H1 (cell line): Measurements from ENCODE around the gene SOCS4. TPM values are rescaled to one million over a fixed set of nuclear protein-coding genes. Genes with fewer than 3 reads are reported as not detected.
A peak's percentile ranks its signal among the peaks of the same experiment; 100 is the strongest.

ENCODE experiments used
- CTCF ChIA-PET: fragments of 300-600 bp; sonication (Branson Sonifier 250); formaldehyde crosslinking; loops from one replicate; lab custom pipeline; 2021; ENCODE audit not compliant: partially characterized antibody; lab: Charles Lee
- POLR2A ChIA-PET: fragments of 300-600 bp; sonication (Branson Sonifier 250); formaldehyde crosslinking; loops from one replicate; lab custom pipeline; 2021; ENCODE audit warnings: inconsistent platforms; ENCODE audit not compliant: partially characterized antibody; lab: Charles Lee
- DNase-seq, 2 experiments: peaks; one replicate each; pipeline versions ENCODE4 v3.0.0 to v3.0.0-alpha.2; 2010 to 2022; ENCODE audit warnings: low spot score in 2 of 2, low read depth in 1 of 2, mixed read lengths in 1 of 2
- FAIRE-seq: peaks from 2 replicates; lab custom pipeline; 2011; peaks lifted over from hg19 to GRCh38; lab: Jason Lieb, UNC
- H2AFZ ChIP-seq: 2 replicates; pipeline ENCODE4 v1.8.1; 2012; ENCODE audit warnings: low read length, inconsistent platforms
- H2AK5ac ChIP-seq: 2 replicates; pipeline ENCODE4 v1.6.1; 2013; ENCODE audit warnings: low read depth, low read length
- H2BK120ac ChIP-seq: replicated peaks from 2 replicates; pipeline ENCODE3; 2013; ENCODE audit warnings: low read depth, low read length, inconsistent platforms
- H2BK12ac ChIP-seq: 2 replicates; pipeline ENCODE4 v1.6.1; 2013; ENCODE audit warnings: low read depth, low read length
- H2BK15ac ChIP-seq: 2 replicates; pipeline ENCODE4 v1.6.1; 2013; ENCODE audit warnings: low read length
- H2BK20ac ChIP-seq: 2 replicates; pipeline ENCODE4 v1.6.1; 2013; ENCODE audit warnings: low read length
- H2BK5ac ChIP-seq: 2 replicates; pipeline ENCODE4 v1.6.1; 2013; ENCODE audit warnings: low read depth, low read length
- H3K14ac ChIP-seq: 2 replicates; pipeline ENCODE4 v1.6.1; 2013; ENCODE audit warnings: inconsistent platforms; ENCODE audit not compliant: insufficient read length
- H3K18ac ChIP-seq: 2 replicates; pipeline ENCODE4 v1.6.1; 2013; ENCODE audit warnings: low read length; ENCODE audit errors: extremely low read depth
- H3K23ac ChIP-seq: 2 replicates; pipeline ENCODE4 v1.6.1; 2013; ENCODE audit warnings: inconsistent platforms; ENCODE audit not compliant: insufficient read length
- H3K23me2 ChIP-seq: 2 replicates; pipeline ENCODE4 v1.6.1; 2013; ENCODE audit warnings: low read depth, low read length
- H3K27ac ChIP-seq: 2 replicates; pipeline ENCODE4 v1.6.1; 2011; ENCODE audit warnings: low read depth, low read length, inconsistent platforms
- H3K27me3 ChIP-seq, 4 experiments: replicated peaks in 1 of 4; 1 replicate in 1 of 4; 2 replicates in 3 of 4; pipeline versions ENCODE4 v1.6.1 to v1.8.1; 2011 to 2013; ENCODE audit warnings: low read length in 3 of 4, mild to moderate bottlenecking in 3 of 4, inconsistent platforms in 2 of 4, mixed read lengths in 2 of 4, moderate library complexity in 1 of 4; ENCODE audit not compliant: control insufficient read depth in 3 of 4, insufficient read depth in 3 of 4; ENCODE audit errors: extremely low read depth in 1 of 4
- H3K36me3 ChIP-seq, 4 experiments: 2 replicates each; pipeline versions ENCODE4 v1.6.1 to v1.8.1; 2011 to 2013; ENCODE audit warnings: mild to moderate bottlenecking in 4 of 4, low read length in 3 of 4, moderate library complexity in 2 of 4, control low read depth in 1 of 4, inconsistent platforms in 1 of 4; ENCODE audit not compliant: insufficient read depth in 4 of 4, control insufficient read depth in 2 of 4
- H3K4ac ChIP-seq: replicated peaks from 2 replicates; pipeline ENCODE3; 2013; ENCODE audit warnings: low read length, low read depth, mixed read lengths, inconsistent platforms; ENCODE audit not compliant: insufficient read length
- H3K4me1 ChIP-seq, 4 experiments: replicated peaks in 1 of 4; 1 replicate in 1 of 4; 2 replicates in 3 of 4; pipeline versions ENCODE4 v1.6.1 to v1.8.1; 2011 to 2013; ENCODE audit warnings: low read length in 3 of 4, inconsistent platforms in 2 of 4, mixed read lengths in 1 of 4; ENCODE audit not compliant: insufficient read depth in 4 of 4, control insufficient read depth in 3 of 4
- H3K4me2 ChIP-seq, 2 experiments: 2 replicates each; pipeline versions ENCODE4 v1.6.1 to v1.8.1; 2011 to 2013; ENCODE audit warnings: low read depth in 2 of 2, low read length in 2 of 2, control low read depth in 1 of 2, inconsistent platforms in 1 of 2, mild to moderate bottlenecking in 1 of 2; ENCODE audit not compliant: insufficient read depth in 1 of 2
- H3K4me3 ChIP-seq, 4 experiments: fragments of 200-600, 300-600 bp in 1 of 4; sonication (generic), shearing (Covaris generic), sonication (Bioruptor Twin) in 1 of 4; 2 replicates each; pipeline versions ENCODE4 v1.5.1 to v1.8.1; 2011 to 2016; ENCODE audit warnings: low read length in 4 of 4, low read depth in 3 of 4, control low read depth in 2 of 4, inconsistent platforms in 2 of 4, mild to moderate bottlenecking in 2 of 4, mixed read lengths in 1 of 4, moderate library complexity in 1 of 4; ENCODE audit not compliant: insufficient read depth in 2 of 4; ENCODE audit errors: extremely low read depth in 1 of 4
- H3K56ac ChIP-seq: replicated peaks from 2 replicates; pipeline ENCODE3; 2013; ENCODE audit warnings: low read depth, mild to moderate bottlenecking, mixed read lengths, low read length, inconsistent platforms; ENCODE audit not compliant: insufficient read length
- H3K79me1 ChIP-seq: 2 replicates; pipeline ENCODE4 v1.6.1; 2013; ENCODE audit warnings: low read depth, low read length, control low read depth
- H3K79me2 ChIP-seq, 2 experiments: 2 replicates each; pipeline versions ENCODE4 v1.6.1 to v1.8.1; 2012 to 2013; ENCODE audit warnings: low read length in 2 of 2, mild to moderate bottlenecking in 2 of 2, inconsistent platforms in 1 of 2; ENCODE audit not compliant: insufficient read depth in 2 of 2, control insufficient read depth in 1 of 2
- H3K9ac ChIP-seq, 4 experiments: replicated peaks in 1 of 4; 1 replicate in 1 of 4; 2 replicates in 3 of 4; pipeline versions ENCODE4 v1.6.1 to v1.8.1; 2011 to 2013; ENCODE audit warnings: low read depth in 3 of 4, low read length in 3 of 4, control low read depth in 2 of 4, mild to moderate bottlenecking in 2 of 4, moderate library complexity in 2 of 4, inconsistent platforms in 1 of 4; ENCODE audit errors: extremely low read depth in 1 of 4
- H3K9me3 ChIP-seq, 2 experiments: 2 replicates each; pipeline versions ENCODE4 v1.6.1 to v1.8.1; 2012 to 2013; ENCODE audit warnings: mild to moderate bottlenecking in 2 of 2, moderate library complexity in 2 of 2, control low read depth in 1 of 2, inconsistent platforms in 1 of 2, low read depth in 1 of 2, low read length in 1 of 2, mixed read lengths in 1 of 2; ENCODE audit not compliant: insufficient read depth in 2 of 2
- H4K20me1 ChIP-seq, 2 experiments: replicated peaks in 1 of 2; 2 replicates each; pipeline versions ENCODE3 to v1.8.1; 2011 to 2013; ENCODE audit warnings: inconsistent platforms in 2 of 2, low read length in 2 of 2, mild to moderate bottlenecking in 1 of 2; ENCODE audit not compliant: insufficient read depth in 2 of 2, control insufficient read depth in 1 of 2
- H4K5ac ChIP-seq: 2 replicates; pipeline ENCODE4 v1.6.1; 2013; ENCODE audit warnings: low read length, low read depth, mixed read lengths, inconsistent platforms; ENCODE audit not compliant: insufficient read length
- H4K8ac ChIP-seq: 2 replicates; pipeline ENCODE4 v1.8.0; 2013; ENCODE audit warnings: mild to moderate bottlenecking, moderate library complexity, low read length, inconsistent platforms; ENCODE audit not compliant: insufficient read depth; ENCODE audit errors: extremely low read depth
- H4K91ac ChIP-seq: replicated peaks from 2 replicates; pipeline ENCODE3; 2013; ENCODE audit warnings: low read length, mixed read lengths, inconsistent platforms; ENCODE audit not compliant: insufficient read length
- CTBP2 ChIP-seq: IDR thresholded peaks from 2 replicates; pipeline ENCODE4 v1.7.0; 2011; ENCODE audit warnings: borderline replicate concordance, mild to moderate bottlenecking, moderate library complexity, mixed read lengths, low read length; ENCODE audit not compliant: insufficient read depth, insufficient read length
- GABPA ChIP-seq: IDR thresholded peaks from 2 replicates; pipeline ENCODE4 v1.6.1; 2011; ENCODE audit warnings: mild to moderate bottlenecking, low read length, moderate library complexity, borderline replicate concordance; ENCODE audit not compliant: insufficient read depth
- RXRA ChIP-seq: IDR thresholded peaks from 2 replicates; pipeline ENCODE4 v1.6.1; 2011; ENCODE audit warnings: low read depth, mild to moderate bottlenecking, low read length, moderate library complexity; ENCODE audit not compliant: insufficient read depth
- SAP30 ChIP-seq: fragments of 300-600 bp; sonication (generic); IDR thresholded peaks from 2 replicates; pipeline ENCODE4 v1.7.1; 2012; ENCODE audit warnings: low read length, moderate library complexity, mild to moderate bottlenecking, inconsistent platforms; ENCODE audit not compliant: insufficient read depth, insufficient replicate concordance
- TEAD4 ChIP-seq: IDR thresholded peaks from 2 replicates; pipeline ENCODE4 v1.6.1; 2012; ENCODE audit warnings: low read depth, low read length, inconsistent platforms, mixed read lengths
- WGBS, 2 experiments: shearing (Covaris generic) in 1 of 2; methylation state at CpG; one replicate each; pipeline versions ENCODE4 v1.1.6 to v1.1.7; 2013 to 2015; ENCODE audit warnings: low lambda C conversion rate in 2 of 2, mixed read lengths in 2 of 2, inconsistent platforms in 1 of 2, low coverage in 1 of 2, missing lambda C conversion rate in 1 of 2; ENCODE audit not compliant: insufficient replicate concordance in 2 of 2, insufficient coverage in 1 of 2, insufficient read length in 1 of 2; ENCODE audit errors: extremely low coverage in 1 of 2, missing lambda C conversion rate in 1 of 2; 5-methylcytosine and 5-hydroxymethylcytosine counted together
- polyA plus RNA-seq, 7 experiments: library from polyadenylated mRNA; depleted of rRNA in 3 of 7; stranded (reverse) in 5 of 7; unstranded in 2 of 7; fragments of >200 nt in 5 of 7; fragments of 200-250 nt in 2 of 7; gene quantifications; 1 replicate in 5 of 7; 2 replicates in 1 of 7; 4 replicates in 1 of 7; pipeline versions ENCODE4 v1.2.1 to v1.2.3, GENCODE V29; 2011 to 2013; ENCODE audit warnings: missing spikeins in 2 of 7, mixed read lengths in 2 of 7
- total RNA-seq: library from RNA; stranded (reverse); fragmentation: NEBNext Ultra II Directional; extraction: Animal tissue kit (Norgen Biotek cat#: 25700); gene quantifications from 2 replicates; pipeline ENCODE4 v1.2.1, GENCODE V29; 2021

SOCS4 gene
- total and polyA plus RNA-seq, 2 of the 8 experiments (the other 6 are each of a cell fraction or from before 2014, with no cell fraction given) = 5.5 to 31.5 TPM

GRCh38 chr14:55054098-55054497 lies 27.1 kb downstream of the SOCS4 start:
- H3K23ac ChIP-seq = no peak overlapping the region
- ChIA-PET POLR2A (interaction anchor here (0.6 to 6.7 kb wide), 4 partner anchors 9 to 24 kb away, joined by 3 to 101 read pairs (median 24); partner anchors contain the start of genes SOCS4 and WDHD1), CTCF (interaction anchor here (1.3 kb wide), 1 partner anchor 9 kb away, joined by 6 read pairs; no protein-coding TSS in a partner anchor)
- no peak overlapping the region for H2BK15ac ChIP-seq
- H3K9ac ChIP-seq = no peak overlapping the region
- H3K27ac ChIP-seq = no peak overlapping the region
- H3K27me3 ChIP-seq = no peaks in the 10 kb centered on the region
- H4K91ac ChIP-seq = no peak overlapping the region
- H4K5ac ChIP-seq = no peak overlapping the region
- H2BK12ac ChIP-seq = no peak overlapping the region
- H2AFZ ChIP-seq = no peak overlapping the region
- no peak overlapping the region for H3K4ac ChIP-seq
- H2BK120ac ChIP-seq = no peak overlapping the region
- no peak overlapping the region for H2BK20ac ChIP-seq
- H3K4me2 ChIP-seq = peak overlapping the region in 1 of 2 experiments; percentile 91; a peak in 1 of 4 replicates
- H3K9me3 ChIP-seq = no peaks in the 10 kb centered on the region
- peaks cover 0 to 21% (median 0%) of the 10 kb centered on the region in 4 experiments; a peak in 1 of 8 replicates for H3K36me3 ChIP-seq
- H2AK5ac ChIP-seq = no peak overlapping the region
- peaks cover 0 to 2% (median 0%) of the 10 kb centered on the region in 4 experiments; a peak in 5 of 7 replicates for H3K4me1 ChIP-seq
- H3K79me1 ChIP-seq = peaks cover 2% of the 10 kb centered on the region; the same call in 1 of the 2 replicates
- peaks cover 2 to 4% of the 10 kb centered on the region in 2 experiments for H4K20me1 ChIP-seq
- no peak overlapping the region for H4K8ac ChIP-seq
- H3K23me2 ChIP-seq = peaks cover 4% of the 10 kb centered on the region; the same call in 1 of the 2 replicates
- DNase-seq = no peak
- H3K18ac ChIP-seq = no peak overlapping the region
- H2BK5ac ChIP-seq = no peak overlapping the region
- no peak overlapping the region for H3K56ac ChIP-seq
- 92 to 100% methylated on average over 1 to 13 of the region's 13 CpGs for whole genome bisulfite sequencing, 2 experiments
- H3K4me3 ChIP-seq = no peak overlapping the region
- H3K79me2 ChIP-seq = peaks cover 20 to 68% of the 10 kb centered on the region in 2 experiments
- H3K14ac ChIP-seq = no peak overlapping the region
- FAIRE-seq = no peak
- no peak for TF ChIP-seq GABPA
- no peak for TF ChIP-seq RXRA
- TF ChIP-seq SAP30 = no peak
- no peak for TF ChIP-seq CTBP2
- no peak for TF ChIP-seq TEAD4
